ENCODE results near the gene MCF2L.

- no peak for TF ChIP-seq CTCF (IDR thresholded peaks at IDR 0.05; ENCODE audit: low read depth, low read length)
- no peak for TF ChIP-seq EZH2phosphoT487 (IDR thresholded peaks at IDR 0.05; ENCODE audit: low read depth)
These were observed 44.3 kb downstream of the MCF2L start for GRCh38 chr13:113013303-113013702.

Data from OCI-LY3 (cell line).